Activated T-cell treated with anti-CD3 and anti-CD28 coated beads for 1 hour (primary cell): ENCODE results near the gene GOLGA6L10.
A peak's percentile ranks its signal among the peaks of the same experiment; 100 is the strongest.
"Not testable (repeated sequence)": the region's sequence is repeated elsewhere in the genome, so short reads cannot be mapped to it uniquely, and the experiment has no call there.

Experiments
- DNase-seq: peaks from one replicate; pipeline ENCODE4 v3.0.0-alpha.2; 2020; ENCODE audit warnings: low read depth

GOLGA6L10 gene

GRCh38 chr15:82300326-82300725 is 48.9 kb downstream of the GOLGA6L10 start:
- DNase-seq, result not testable (repeated sequence)

GRCh38 chr15:82299511-82299914 is 49.8 kb downstream of the GOLGA6L10 start:
- not testable (repeated sequence) for DNase-seq

DNA sequence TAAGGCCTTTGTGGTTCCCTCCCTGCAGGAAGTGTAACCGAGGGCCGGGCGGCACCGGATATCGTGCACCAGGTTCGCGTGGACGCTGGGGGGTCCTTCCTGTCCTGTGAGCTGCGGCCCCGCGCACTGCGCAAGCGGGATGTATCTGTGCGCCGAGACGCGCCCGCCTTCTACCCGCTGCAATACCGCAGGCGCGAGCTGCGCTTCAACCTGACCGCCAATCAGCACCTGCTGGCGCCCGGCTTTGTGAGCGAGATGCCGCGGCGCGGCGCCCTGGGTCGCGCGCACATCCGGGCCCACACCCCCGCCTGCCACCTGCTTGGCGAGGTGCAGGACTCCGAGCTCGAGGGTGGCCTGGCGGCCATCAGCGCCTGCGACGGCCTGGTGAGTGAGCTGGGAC is 50.8 kb downstream of the GOLGA6L10 start:
- peak; percentile 40 for DNase-seq

DNA sequence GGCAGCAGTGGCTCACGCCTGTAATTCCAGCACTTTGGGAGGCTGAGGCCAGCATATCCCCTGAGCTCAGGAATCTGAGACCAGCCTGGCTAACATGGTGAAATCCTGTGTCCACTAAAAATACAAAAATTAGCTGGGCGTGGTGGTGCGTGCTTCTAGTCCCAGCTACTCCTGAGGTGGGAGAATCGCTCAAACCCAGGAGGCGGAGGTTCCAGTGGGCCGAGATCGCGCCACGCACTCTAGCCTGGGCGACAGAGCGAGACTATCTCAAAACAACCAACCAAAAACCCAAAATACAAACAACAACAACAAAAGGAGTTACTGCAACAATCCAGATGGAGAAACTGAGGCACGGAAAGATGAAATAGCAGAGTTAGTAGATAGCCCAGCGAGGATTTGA is 51.2 kb downstream of the GOLGA6L10 start:
- DNase-seq, result no peak

DNA sequence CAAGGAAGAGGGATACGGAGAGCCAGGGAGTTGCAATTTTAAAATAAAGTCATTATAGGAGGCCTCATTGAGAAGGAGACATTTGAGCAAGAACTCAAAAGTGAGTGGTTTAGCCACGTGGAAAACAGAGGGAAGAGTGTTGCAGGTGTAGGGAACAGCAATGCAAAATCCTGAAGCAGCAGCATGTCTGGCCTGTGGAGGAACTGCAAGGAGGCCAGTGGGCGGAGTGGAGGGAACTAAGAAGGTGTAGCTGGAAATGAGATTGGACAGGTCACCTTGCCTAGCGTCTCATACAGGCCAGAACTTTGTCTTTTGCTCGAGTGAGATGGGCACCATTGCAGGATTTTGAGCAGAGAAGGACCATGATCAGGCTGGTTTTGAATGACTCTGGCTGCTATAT is 51.7 kb downstream of the GOLGA6L10 start:
- DNase-seq, result no peak

DNA sequence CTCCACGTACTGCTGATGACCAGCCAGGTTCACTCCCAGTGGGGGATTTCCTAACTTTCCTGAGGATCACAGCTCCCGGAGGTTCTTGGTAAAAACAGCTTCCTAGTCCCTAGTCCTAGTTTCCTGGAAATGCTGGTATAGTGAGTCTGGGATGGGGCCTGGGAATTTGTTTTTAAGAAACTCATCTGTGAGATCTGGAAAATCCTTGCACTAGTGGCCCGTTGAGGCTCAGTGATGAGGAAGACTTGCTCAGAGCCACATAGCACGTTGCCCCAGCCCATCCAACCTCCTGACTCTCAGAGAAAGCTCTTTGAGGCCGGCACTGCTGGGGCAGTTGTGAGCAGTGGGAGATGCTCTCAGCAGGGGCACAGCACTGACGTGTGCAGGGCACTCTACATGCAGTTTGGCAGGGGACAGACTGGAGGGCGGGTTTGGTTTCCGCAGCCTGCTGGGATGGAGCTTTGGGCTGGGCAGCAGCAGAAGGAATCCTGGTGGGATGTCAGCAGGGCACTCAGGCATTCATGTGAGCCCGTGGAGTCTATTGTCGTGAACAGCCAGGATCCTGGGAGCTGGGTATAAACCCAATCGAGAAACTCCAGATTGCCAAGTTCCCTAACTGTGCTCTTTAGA is 55.1 kb downstream of the GOLGA6L10 start:
- no peak for DNase-seq

DNA sequence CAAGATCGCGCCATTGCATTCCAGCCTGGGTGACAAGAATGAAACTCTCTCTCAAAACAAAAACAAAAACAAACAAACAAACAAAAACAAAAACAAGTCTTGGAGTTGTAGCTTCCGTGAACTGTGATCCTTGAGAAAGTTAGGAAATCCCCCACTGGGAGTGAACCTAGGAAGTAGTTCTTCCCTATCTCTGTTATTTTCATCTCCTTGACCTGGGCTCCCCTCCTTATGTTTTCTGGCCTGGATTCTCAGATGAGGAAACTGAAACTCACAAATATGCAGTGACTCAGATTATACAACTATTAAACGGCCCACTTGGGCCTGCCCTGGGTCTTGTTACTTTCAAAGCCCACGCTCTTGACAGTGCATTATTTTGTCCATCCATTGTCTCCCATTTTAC is 57.0 kb downstream of the GOLGA6L10 start:
- no peak for DNase-seq
